Measurements from ENCODE around the gene ZDHHC4.

Gene ZDHHC4

GRCh38 chr7:6577369-6578113 lies at the start of gene ZDHHC4:
ZDHHC4 (plus strand) TSS chr7:6577454; CDS start chr7:6580562, 3,108 bp downstream.
- peak; percentile 89 for DNase-seq

- no peak for DNase-seq
These were observed 48.7 kb upstream of the ZDHHC4 start for GRCh38 chr7:6528401-6529130.

GRCh38 chr7:6529643-6530042 lies 47.6 kb upstream of the ZDHHC4 start:
- DNase-seq, result no peak

- peak; percentile 45 for DNase-seq
These were observed 46.4 kb upstream of the ZDHHC4 start for GRCh38 chr7:6530626-6531491.

- no peak for DNase-seq
These were observed 45.6 kb upstream of the ZDHHC4 start for GRCh38 chr7:6531492-6532279.

GRCh38 chr7:6532516-6532915 lies 44.7 kb upstream of the ZDHHC4 start:
- DNase-seq, result no peak

GRCh38 chr7:6533893-6534495 lies 43.3 kb upstream of the ZDHHC4 start:
- DNase-seq, result peak; percentile 52

GRCh38 chr7:6536262-6537260 lies 40.7 kb upstream of the ZDHHC4 start:
- no peak for DNase-seq

GRCh38 chr7:6542368-6542767 lies 34.9 kb upstream of the ZDHHC4 start:
- DNase-seq, result no peak

- DNase-seq, result no peak
These were observed 31.7 kb upstream of the ZDHHC4 start for GRCh38 chr7:6545398-6546126.

- no peak for DNase-seq
These were observed 30.6 kb upstream of the ZDHHC4 start for GRCh38 chr7:6546498-6547251.

GRCh38 chr7:6547400-6547799 lies 29.9 kb upstream of the ZDHHC4 start:
- no peak for DNase-seq

- DNase-seq, result no peak
These were observed 26.2 kb upstream of the ZDHHC4 start, which contains the start of gene GRID2IP for GRCh38 chr7:6551016-6551511. GRID2IP (minus strand) TSS chr7:6551461; CDS start chr7:6551436, 25 bp downstream.

- DNase-seq, result no peak
These were observed 23.7 kb upstream of the ZDHHC4 start for GRCh38 chr7:6553448-6554044.

GRCh38 chr7:6554848-6555247 lies 22.4 kb upstream of the ZDHHC4 start:
- no peak for DNase-seq

- no peak for DNase-seq
These were observed 21.1 kb upstream of the ZDHHC4 start for GRCh38 chr7:6556196-6556595.

GRCh38 chr7:6558837-6559236 lies 18.4 kb upstream of the ZDHHC4 start:
- no peak for DNase-seq

GRCh38 chr7:6559896-6560295 lies 17.4 kb upstream of the ZDHHC4 start:
- DNase-seq, result no peak

GRCh38 chr7:6562106-6562505 lies 15.1 kb upstream of the ZDHHC4 start:
- no peak for DNase-seq

Measured in activated naive CD4-positive, alpha-beta T cell treated with Interleukin-2 at 50 U/mL for 16 hours (primary cell).